Esophagus muscularis mucosa (tissue), 4 donors: ENCODE results near the gene RIPPLY2.

ENCODE experiments used
- EP300 ChIP-seq: sonication (generic); formaldehyde crosslinking; IDR thresholded peaks from one replicate; pipeline ENCODE4 v1.6.1; 2017; ENCODE audit warnings: antibody characterized with exemption
- POLR2AphosphoS5 ChIP-seq, 2 donors: sonication (generic); formaldehyde crosslinking; IDR thresholded peaks; one replicate each; pipeline ENCODE4 v1.6.1; 2017; ENCODE audit warnings: antibody characterized with exemption in 2 of 2
- TF ChIP-seq, protein P1 (sequence below), 3 experiments: fragments of 200-600 bp in 2 of 3; fragments of 450-650 bp in 1 of 3; sonication (generic) in 2 of 3; IDR thresholded peaks; one replicate each; pipeline ENCODE4 v1.5.1; 2017 to 2019; ENCODE audit warnings: antibody characterized with exemption in 3 of 3, mild to moderate bottlenecking in 2 of 3, moderate library complexity in 1 of 3

- TF ChIP-seq EP300 (no peak), POLR2AphosphoS5 (IDR thresholded peaks at IDR 0.05) (no peak)
- TF ChIP-seq, protein P1, sequence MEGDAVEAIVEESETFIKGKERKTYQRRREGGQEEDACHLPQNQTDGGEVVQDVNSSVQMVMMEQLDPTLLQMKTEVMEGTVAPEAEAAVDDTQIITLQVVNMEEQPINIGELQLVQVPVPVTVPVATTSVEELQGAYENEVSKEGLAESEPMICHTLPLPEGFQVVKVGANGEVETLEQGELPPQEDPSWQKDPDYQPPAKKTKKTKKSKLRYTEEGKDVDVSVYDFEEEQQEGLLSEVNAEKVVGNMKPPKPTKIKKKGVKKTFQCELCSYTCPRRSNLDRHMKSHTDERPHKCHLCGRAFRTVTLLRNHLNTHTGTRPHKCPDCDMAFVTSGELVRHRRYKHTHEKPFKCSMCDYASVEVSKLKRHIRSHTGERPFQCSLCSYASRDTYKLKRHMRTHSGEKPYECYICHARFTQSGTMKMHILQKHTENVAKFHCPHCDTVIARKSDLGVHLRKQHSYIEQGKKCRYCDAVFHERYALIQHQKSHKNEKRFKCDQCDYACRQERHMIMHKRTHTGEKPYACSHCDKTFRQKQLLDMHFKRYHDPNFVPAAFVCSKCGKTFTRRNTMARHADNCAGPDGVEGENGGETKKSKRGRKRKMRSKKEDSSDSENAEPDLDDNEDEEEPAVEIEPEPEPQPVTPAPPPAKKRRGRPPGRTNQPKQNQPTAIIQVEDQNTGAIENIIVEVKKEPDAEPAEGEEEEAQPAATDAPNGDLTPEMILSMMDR (IDR thresholded peaks at IDR 0.05): no peak
Observed at GRCh38 chr6:83853178-83854000, at the start of gene RIPPLY2.
